Heart right ventricle (tissue), 16 donors: Measurements from ENCODE around the gene AP4S1. TPM values are rescaled to one million over a fixed set of nuclear protein-coding genes. Genes with fewer than 3 reads are reported as not detected.

Experiments
- ATAC-seq, 8 donors: fragments of 200-7000 bp; cut with Tn5 transposase; one replicate each; pipeline ENCODE4 v1.9.1; 2020; ENCODE audit warnings: mild to moderate bottlenecking in 8 of 8, moderate library complexity in 8 of 8, moderate number of reproducible peaks in 1 of 8
- DNase-seq, 2 donors: peaks; one replicate each; pipeline ENCODE4 v3.0.0-alpha.2; 2020
- H3K27ac ChIP-seq, 10 donors: fragments of 200-600 bp; sonication (generic) in 2 of 10; one replicate each; pipeline versions ENCODE4 v1.5.0 to v1.8.0; 2020 to 2022; ENCODE audit warnings: mild to moderate bottlenecking in 3 of 10
- H3K27me3 ChIP-seq, 7 donors: fragments of 200-600 bp; one replicate each; pipeline ENCODE4 v1.8.0; 2021 to 2022; ENCODE audit warnings: mild to moderate bottlenecking in 2 of 7
- H3K36me3 ChIP-seq, 9 donors: fragments of 200-600 bp; sonication (generic) in 1 of 9; one replicate each; pipeline versions ENCODE4 v1.5.0 to v1.8.0; 2020 to 2022; ENCODE audit warnings: mild to moderate bottlenecking in 2 of 9
- H3K4me1 ChIP-seq, 9 donors: fragments of 200-600 bp; sonication (generic) in 1 of 9; one replicate each; pipeline versions ENCODE4 v1.5.0 to v1.8.0; 2020 to 2022; ENCODE audit warnings: mild to moderate bottlenecking in 4 of 9
- H3K4me3 ChIP-seq, 10 donors: fragments of 200-600 bp; sonication (generic) in 2 of 10; one replicate each; pipeline versions ENCODE4 v1.5.0 to v1.8.0; 2020 to 2022; ENCODE audit warnings: mild to moderate bottlenecking in 7 of 10, moderate library complexity in 2 of 10
- H3K9me3 ChIP-seq, 11 donors: fragments of 200-600 bp in 10 of 11; sonication (generic) in 2 of 11; one replicate each; pipeline versions ENCODE4 v1.5.0 to v1.8.0; 2013 to 2022; ENCODE audit warnings: mild to moderate bottlenecking in 2 of 11, control low read depth in 1 of 11, moderate library complexity in 1 of 11
- CTCF ChIP-seq, 9 donors: fragments of 200-600 bp; sonication (generic) in 2 of 9; IDR thresholded peaks; one replicate each; pipeline versions ENCODE4 v1.5.0 to v1.8.0; 2021 to 2022; ENCODE audit warnings: antibody characterized with exemption in 9 of 9, mild to moderate bottlenecking in 5 of 9, moderate library complexity in 1 of 9
- WGBS, 2 donors: extraction: QIAGEN DNeasy Blood & Tissue Kit; methylation state at CpG; one replicate each; pipeline ENCODE4 v1.1.7; 2013; ENCODE audit warnings: inconsistent platforms in 1 of 2; 5-methylcytosine and 5-hydroxymethylcytosine counted together
- intact Hi-C, 10 donors: fragments of 100-400 bp; cut with DNase I; formaldehyde crosslinking; loops; one replicate each; pipeline versions ENCODE4 v1.11.1 to v1.14.2; 2022
- microRNA-seq, 2 donors: library from miRNA; unstranded; fragments of <30 nt; microRNA quantifications; one replicate each; pipeline ENCODE4 v1.2.0, GENCODE V29; 2021
- polyA plus RNA-seq, 2 donors: library from polyadenylated mRNA; stranded (reverse); fragments of 200-250 nt; gene quantifications; one replicate each; pipeline ENCODE4 v1.2.3, GENCODE V29; 2013
- total RNA-seq, 10 donors: library from RNA; stranded (reverse); fragmentation: NEBNext Ultra II Directional in 3 of 10; extraction: Animal tissue kit (Norgen Biotek cat#: 25700) in 3 of 10; gene quantifications; one replicate each; pipeline versions ENCODE4 v1.2.1 to v1.2.4, GENCODE V29; 2021 to 2023
- donor health status: Arrhythmogenic right ventricular cardiomyopathy.
- donor health status: ischemic (EF 13 %, LVEDD 7.1; RV severe dilation, severe dysfunction).
- donor health status: healthy with polysubstance abuse.
- donor health status: DM: no; HTN: yes; CAD: no.
- donor health status: DM: no; HTN: no; CAD: no.
- donor health status: ischemic (EF 25% LVEDD 6.9; RV normal size, moderate dysfunction).
- donor health status: ischemic (EF 25% LVEDD 5.7; RV mildly dilated, moderate dysfunction).
- donor health status: healthy.
- donor health status: DM: yes; HTN: yes; CAD: no.
- donor health status: Ischemic cardiomyopathy.
- donor health status: ischemic (EF 35%, LVEDD 5.7; RV mildly dilated, moderate dysfunction).
- donor health status: nonischemic (EF 11% LVEDD 7.7; RV severe dilation, severe dysfunction).
- donor health status: DM: yes; HTN: yes; CAD: no.
- donor health status: PGD.
- donor health status: ischemic (EF 29% LVEDD 5.4; RV normal size, mild dysfunction).
- donor health status: nonischemic (EF 23%, LVEDD 6.1; RV moderate dilation, normal function).

The AP4S1 gene
- total and polyA plus RNA-seq, 12 donors, result 6.2 to 9.4 (median 8.5) TPM

DNA sequence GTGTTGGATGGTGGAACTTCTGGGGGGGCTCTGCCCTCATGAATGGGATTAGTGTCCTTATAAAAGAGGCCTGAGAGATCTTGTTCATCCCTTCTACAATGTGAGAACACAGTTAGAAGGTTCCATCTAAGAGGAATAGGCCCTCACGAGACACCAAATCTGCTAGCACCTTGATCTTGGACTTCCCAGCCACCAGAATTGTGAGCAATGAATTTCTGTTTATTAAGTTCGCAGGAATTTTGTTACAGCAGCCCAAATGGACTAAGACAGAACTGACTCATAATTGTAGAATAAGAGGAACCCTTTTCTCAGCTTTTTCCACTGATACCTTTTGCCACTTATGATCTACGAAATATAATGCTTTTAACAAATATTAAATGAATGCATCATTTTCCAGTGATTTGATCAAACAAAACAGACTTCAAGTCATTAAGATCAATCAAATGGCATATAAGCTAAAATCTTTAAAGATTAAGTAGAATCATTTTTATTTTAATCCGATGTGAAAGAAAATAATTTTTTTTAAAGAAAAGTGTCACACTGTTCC, 113.9 kb downstream of the AP4S1 start:
- 98 to 99% methylated on average over 4 of the region's 4 CpGs for WGBS, 2 donors
- no peak for TF ChIP-seq CTCF (IDR thresholded peaks at IDR 0.05)

DNA sequence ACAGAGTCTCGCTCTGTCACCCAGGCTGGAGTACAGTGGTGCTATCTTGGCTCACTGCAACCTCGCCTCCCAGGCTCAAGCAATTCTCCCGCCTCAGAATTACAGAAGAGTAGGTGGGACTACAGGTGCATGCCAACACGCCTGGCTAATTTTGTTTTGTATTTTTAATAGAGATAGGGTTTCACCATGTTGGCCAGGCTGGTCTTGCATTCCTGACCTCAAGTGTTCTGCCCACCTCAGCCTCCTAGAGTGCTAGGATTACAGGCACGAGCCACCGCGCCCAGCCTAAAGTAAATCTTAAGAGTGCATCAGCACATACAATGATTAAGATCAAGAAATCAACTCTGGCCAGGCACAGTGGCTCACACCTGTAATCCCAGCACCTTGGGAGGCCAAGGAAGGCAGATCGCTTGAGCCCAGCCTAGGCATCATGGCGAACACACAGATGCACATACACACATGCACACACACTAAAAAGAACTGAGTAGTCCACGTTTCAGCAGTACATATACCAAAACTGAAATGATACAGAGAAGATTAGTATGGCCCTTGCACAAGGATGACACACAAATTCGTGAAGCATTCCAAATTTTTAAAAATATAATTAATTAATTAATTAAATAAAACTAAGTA, 117.1 kb downstream of the AP4S1 start:
- no peaks in the 10 kb centered on the region for H3K9me3 ChIP-seq
- peaks cover 0 to 100% (median 58%) of the 10 kb centered on the region in 9 donors for H3K36me3 ChIP-seq
- H3K4me3 ChIP-seq, result no peak overlapping the region
- whole genome bisulfite sequencing, 2 donors, result 93 to 96% methylated on average over 11 of the region's 11 CpGs
- ATAC-seq, result no peak
- DNase-seq, result no peak
- H3K4me1 ChIP-seq, result no peaks in the 10 kb centered on the region
- no peaks in the 10 kb centered on the region for H3K27me3 ChIP-seq
- H3K27ac ChIP-seq, result no peak overlapping the region
- no peak for TF ChIP-seq CTCF (IDR thresholded peaks at IDR 0.05)
- intact Hi-C loops, result loop anchor here in 2 of 10 donors (5.0 to 10.0 kb wide), 2 partner anchors 35 to 212 kb away; no protein-coding TSS in a partner anchor

More for the DNA sequence above, 113.9 kb downstream of the AP4S1 start:
- peaks cover 0 to 100% (median 53%) of the 10 kb centered on the region in 9 donors for H3K36me3 ChIP-seq
- no peak overlapping the region for H3K27ac ChIP-seq
- no peak overlapping the region for H3K4me3 ChIP-seq
- ATAC-seq, result no peak
- no peaks in the 10 kb centered on the region for H3K4me1 ChIP-seq
- H3K27me3 ChIP-seq, result no peaks in the 10 kb centered on the region
- no peak for DNase-seq
- H3K9me3 ChIP-seq, result no peaks in the 10 kb centered on the region
- intact Hi-C loops, result loop anchor here in 2 of 10 donors (10.0 kb wide), 1 partner anchor 215 kb away; no protein-coding TSS in a partner anchor

Small RNA genes within 50 kb of the gene (microRNA-seq; reads per million reads assigned to microRNA genes)
- 13.3 to 14.4 reads per million in 2 donors for gene MIR624

Other genes starting within 250 kb of the AP4S1 start
- 1 to 10 TPM in 4 of 10 donors, under 1 TPM in 6; 0.13 to 2.9 (median 0.97) TPM for gene COCH, start 151.1 kb upstream of the AP4S1 start, total RNA-seq
- under 1 TPM; 0.49 to 0.88 TPM for gene COCH, start 151.1 kb upstream of the AP4S1 start, polyA plus RNA-seq
- gene STRN3, start 730 bp downstream of the AP4S1 start, total RNA-seq, result 10 to 100 TPM; 42.1 to 60.4 (median 52.5) TPM
- gene STRN3, start 730 bp downstream of the AP4S1 start, polyA plus RNA-seq, result 10 to 100 TPM; 10.5 to 13.8 TPM
- 100 to 1,000 TPM; 126 to 189 (median 159) TPM for gene HECTD1, start 182.1 kb downstream of the AP4S1 start, total RNA-seq
- gene HECTD1, start 182.1 kb downstream of the AP4S1 start, polyA plus RNA-seq, result 10 to 100 TPM; 49.5 to 72.7 TPM